Activated CD8-positive, alpha-beta T cell treated with anti-CD3 and anti-CD28 coated beads, Interleukin-2, amount 10 ng/mL, durations not matched to agents 7 days and 5 days (primary cell): ENCODE results near the gene PAPOLG. TPM values are rescaled to one million over a fixed set of nuclear protein-coding genes. Genes with fewer than 3 reads are reported as not detected.

ENCODE experiments used
- ATAC-seq: fragments of 150-1000 bp; cut with Tn5 transposase; one replicate; pipeline ENCODE4 v1.10.0; 2021; ENCODE audit warnings: moderate library complexity
- CTCF ChIA-PET: fragments of 350-600 bp; sonication (Branson Sonifier 250); formaldehyde crosslinking; loops from one replicate; lab custom pipeline; 2021; ENCODE audit warnings: antibody characterized with exemption; lab: Charles Lee
- POLR2A ChIA-PET: fragments of 350-600 bp; sonication (Branson Sonifier 250); formaldehyde crosslinking; loops from one replicate; lab custom pipeline; 2021; ENCODE audit warnings: antibody characterized with exemption; lab: Charles Lee
- DNase-seq: peaks from one replicate; pipeline ENCODE4 v3.0.0-alpha.2; 2020
- H3K27ac Mint-ChIP-seq: one replicate; pipeline ENCODE4 v1.8.0; 2021; ENCODE audit warnings: mild to moderate bottlenecking, mixed read lengths
- H3K27me3 Mint-ChIP-seq: one replicate; pipeline ENCODE4 v1.8.0; 2021; ENCODE audit warnings: low read depth, mixed read lengths
- H3K36me3 Mint-ChIP-seq: one replicate; pipeline ENCODE4 v1.8.0; 2021; ENCODE audit warnings: low read depth, mixed read lengths
- H3K4me1 Mint-ChIP-seq: one replicate; pipeline ENCODE4 v1.8.0; 2021; ENCODE audit warnings: low read depth, mixed read lengths
- H3K4me3 Mint-ChIP-seq: one replicate; pipeline ENCODE4 v1.8.0; 2021; ENCODE audit warnings: mild to moderate bottlenecking, mixed read lengths
- H3K9me3 Mint-ChIP-seq: one replicate; pipeline ENCODE4 v1.8.0; 2022; ENCODE audit warnings: mixed read lengths; ENCODE audit not compliant: insufficient read depth
- total RNA-seq, 2 experiments: library from RNA; stranded (reverse); gene quantifications; one replicate each; pipeline ENCODE4 v1.2.3, GENCODE V29; 2021

The PAPOLG gene
- total RNA-seq, 2 experiments from 2014 or later: 17.3 to 19.5 TPM

DNA sequence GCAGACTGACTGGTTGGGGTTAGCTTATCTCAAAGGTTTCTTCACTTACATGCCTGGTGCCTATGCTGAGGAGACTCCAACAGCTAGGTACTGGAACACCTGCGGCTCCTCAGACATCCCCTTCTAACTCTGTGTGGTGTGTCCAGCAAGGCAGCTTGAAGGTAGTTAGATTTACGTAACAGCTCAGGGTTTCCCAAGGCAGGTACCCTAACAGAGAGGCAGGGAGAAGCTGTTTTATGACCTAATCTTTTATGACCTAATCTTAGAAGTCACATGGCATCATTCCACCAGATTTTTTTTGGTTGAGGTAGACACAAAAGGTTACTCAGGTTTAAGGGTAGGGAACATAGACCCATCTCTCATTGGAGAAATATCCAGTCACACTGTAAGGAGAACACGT, 17.4 kb upstream of the PAPOLG start:
- no peak overlapping the region for H3K27ac Mint-ChIP-seq
- no peaks in the 10 kb centered on the region for H3K36me3 Mint-ChIP-seq
- ATAC-seq (no peak), DNase-seq (no peak)
- CTCF ChIA-PET: interaction anchor here (0.9 to 2.7 kb wide), 2 partner anchors 31 to 64 kb away, joined by 3 to 8 read pairs; no protein-coding TSS in a partner anchor
- H3K4me1 Mint-ChIP-seq: peaks cover 23% of the 10 kb centered on the region
- H3K4me3 Mint-ChIP-seq: no peak overlapping the region
- POLR2A ChIA-PET: no interaction called here
- H3K9me3 Mint-ChIP-seq: no peaks in the 10 kb centered on the region
- peaks cover 24% of the 10 kb centered on the region for H3K27me3 Mint-ChIP-seq

DNA sequence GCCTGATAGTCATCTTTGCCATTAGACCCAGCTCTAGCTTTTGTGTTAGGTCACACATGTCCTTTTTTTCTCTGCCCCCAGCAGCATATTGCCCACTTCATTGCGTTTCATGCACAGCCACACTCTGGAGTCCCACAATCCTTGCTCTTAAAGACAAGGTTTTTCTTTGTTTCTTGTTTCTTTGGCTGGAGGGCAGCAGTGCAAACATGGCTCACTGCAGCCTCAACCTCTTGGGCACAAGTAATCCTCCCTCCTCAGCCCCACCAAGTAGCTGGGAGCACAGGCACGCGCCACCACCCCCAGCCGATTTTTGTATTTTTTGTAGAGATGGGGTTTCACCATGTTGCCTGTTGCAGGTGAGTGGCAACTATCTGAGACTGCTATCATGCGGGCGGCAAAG, 16.9 kb upstream of the PAPOLG start:
- H3K9me3 Mint-ChIP-seq: no peaks in the 10 kb centered on the region
- H3K36me3 Mint-ChIP-seq: no peaks in the 10 kb centered on the region
- DNase-seq: no peak
- peaks cover 24% of the 10 kb centered on the region for H3K27me3 Mint-ChIP-seq
- peaks cover 23% of the 10 kb centered on the region for H3K4me1 Mint-ChIP-seq
- POLR2A ChIA-PET: interaction anchor here (1.1 kb wide), 1 partner anchor 10 kb away, joined by 3 read pairs; no protein-coding TSS in a partner anchor
- H3K4me3 Mint-ChIP-seq: no peak overlapping the region
- CTCF ChIA-PET: interaction anchor here (2.7 kb wide), 1 partner anchor 32 kb away, joined by 8 read pairs; no protein-coding TSS in a partner anchor
- no peak for ATAC-seq
- no peak overlapping the region for H3K27ac Mint-ChIP-seq

DNA sequence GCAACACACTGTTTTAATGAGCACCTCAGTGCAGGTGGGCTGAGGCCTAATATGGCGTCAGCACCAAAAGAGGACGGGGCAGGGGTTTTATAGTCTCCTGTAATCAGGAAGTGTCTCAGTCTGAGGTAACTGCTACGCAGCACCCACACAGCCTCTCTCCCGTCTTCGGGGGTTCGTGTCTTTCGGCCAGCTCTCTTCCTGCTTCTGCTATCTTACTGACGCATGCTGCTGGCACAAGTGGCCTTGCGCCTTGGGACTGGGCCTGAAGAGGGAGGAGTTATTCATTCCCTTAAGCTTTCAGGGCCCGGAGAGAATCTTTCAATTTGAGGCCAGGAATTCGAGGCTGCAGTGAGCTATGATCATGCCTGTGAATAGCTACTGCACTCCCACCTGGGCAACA, 14.5 kb upstream of the PAPOLG start:
- no peak overlapping the region for H3K4me3 Mint-ChIP-seq
- ATAC-seq (no peak), DNase-seq (no peak)
- no peaks in the 10 kb centered on the region for H3K9me3 Mint-ChIP-seq
- POLR2A ChIA-PET: interaction anchor here (1.2 kb wide), 1 partner anchor 15 kb away, joined by 4 read pairs; the partner anchor contains the start of gene PAPOLG
- H3K27me3 Mint-ChIP-seq: peaks cover 11% of the 10 kb centered on the region
- peaks cover 2% of the 10 kb centered on the region for H3K36me3 Mint-ChIP-seq
- peaks cover 30% of the 10 kb centered on the region for H3K4me1 Mint-ChIP-seq
- CTCF ChIA-PET: no interaction called here
- no peak overlapping the region for H3K27ac Mint-ChIP-seq

DNA sequence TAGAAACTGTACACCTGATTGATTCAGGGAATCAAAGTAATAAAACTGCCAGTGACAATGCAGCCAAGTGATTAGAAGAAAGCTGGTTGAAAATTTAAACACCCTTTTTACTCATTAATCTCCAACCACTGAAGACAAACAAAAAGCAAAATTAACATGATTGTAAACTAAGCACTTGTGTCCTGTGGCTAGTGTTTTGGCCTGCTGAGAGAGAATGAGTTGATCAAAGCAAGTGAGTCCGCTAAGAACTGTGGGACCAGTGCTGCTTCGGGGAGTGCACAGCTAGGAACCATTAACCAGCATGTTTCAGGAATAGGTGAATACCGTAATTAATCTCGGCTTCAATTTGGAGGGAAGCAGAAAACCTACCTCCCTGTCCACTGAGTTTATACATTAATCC, 13.6 kb upstream of the PAPOLG start:
- Mint-ChIP-seq H3K4me1 (peaks cover 34% of the 10 kb centered on the region), H3K9me3 (no peaks in the 10 kb centered on the region), H3K4me3 (no peak overlapping the region), H3K27ac (no peak overlapping the region), H3K36me3 (peaks cover 2% of the 10 kb centered on the region), H3K27me3 (peaks cover 9% of the 10 kb centered on the region)
- no peak for DNase-seq
- ChIA-PET CTCF (interaction anchor here (1.3 kb wide), 1 partner anchor 36 kb away, joined by 4 read pairs; no protein-coding TSS in a partner anchor), POLR2A (interaction anchor here (1.2 kb wide), 1 partner anchor 14 kb away, joined by 4 read pairs; the partner anchor contains the start of gene PAPOLG)
- ATAC-seq: no peak

DNA sequence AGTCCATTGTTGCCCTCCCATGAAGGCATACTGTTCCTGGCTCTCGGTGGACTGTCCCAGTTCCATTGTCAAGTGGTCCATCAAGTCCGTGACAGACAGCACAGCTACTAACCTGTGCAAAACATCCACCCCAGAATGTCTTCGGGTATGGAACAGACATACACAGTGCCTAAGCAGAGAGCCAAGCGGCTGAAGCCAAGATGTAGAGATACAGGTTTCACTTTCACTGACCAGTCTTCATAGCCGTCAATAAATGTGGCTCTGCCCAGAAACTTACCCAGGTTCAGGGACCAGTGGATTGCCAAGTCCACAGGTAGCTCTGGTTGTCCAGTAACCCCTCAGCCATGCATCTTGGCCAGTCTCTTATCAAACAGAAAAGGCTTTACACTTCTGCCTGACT, 10.7 kb upstream of the PAPOLG start:
- ATAC-seq (peak; percentile 25), DNase-seq (no peak)
- CTCF ChIA-PET: interaction anchor here (2.0 kb wide), 1 partner anchor 38 kb away, joined by 6 read pairs; no protein-coding TSS in a partner anchor
- Mint-ChIP-seq H3K4me3 (no peak overlapping the region), H3K27me3 (peaks cover 8% of the 10 kb centered on the region), H3K27ac (peak overlapping the region; percentile 71), H3K36me3 (peaks cover 2% of the 10 kb centered on the region), H3K9me3 (no peaks in the 10 kb centered on the region), H3K4me1 (peaks cover 34% of the 10 kb centered on the region)
- POLR2A ChIA-PET: no interaction called here

DNA sequence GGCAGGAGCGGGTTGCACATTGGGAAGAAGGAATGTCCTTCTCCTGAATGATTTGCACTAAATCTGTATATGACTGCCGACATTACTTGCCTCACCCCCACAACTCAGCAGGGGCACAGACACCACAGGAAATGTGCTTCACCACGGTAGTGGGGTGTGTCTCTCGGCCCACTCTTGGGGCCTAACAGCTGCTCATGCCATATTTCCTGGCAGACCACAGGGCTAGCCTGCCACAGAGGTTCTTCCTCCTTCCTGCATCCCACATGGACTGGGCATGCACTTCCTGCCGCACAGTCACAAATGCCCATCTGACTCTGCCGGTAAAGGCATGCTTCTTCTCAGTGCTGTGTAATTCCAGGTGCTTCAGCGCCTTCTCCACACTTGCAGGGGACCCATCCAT, 10.3 kb upstream of the PAPOLG start:
- ATAC-seq (peak; percentile 84), DNase-seq (peak; percentile 61)
- Mint-ChIP-seq H3K4me3 (peak overlapping the region; percentile 35), H3K4me1 (peaks cover 34% of the 10 kb centered on the region), H3K27me3 (peaks cover 8% of the 10 kb centered on the region), H3K36me3 (peaks cover 2% of the 10 kb centered on the region), H3K27ac (peak overlapping the region; percentile 71), H3K9me3 (no peaks in the 10 kb centered on the region)
- ChIA-PET CTCF (interaction anchor here (0.9 to 2.4 kb wide), 3 partner anchors 10 to 252 kb away, joined by 3 to 7 read pairs (median 6); partner anchors contain the start of gene PAPOLG), POLR2A (no interaction called here)

DNA sequence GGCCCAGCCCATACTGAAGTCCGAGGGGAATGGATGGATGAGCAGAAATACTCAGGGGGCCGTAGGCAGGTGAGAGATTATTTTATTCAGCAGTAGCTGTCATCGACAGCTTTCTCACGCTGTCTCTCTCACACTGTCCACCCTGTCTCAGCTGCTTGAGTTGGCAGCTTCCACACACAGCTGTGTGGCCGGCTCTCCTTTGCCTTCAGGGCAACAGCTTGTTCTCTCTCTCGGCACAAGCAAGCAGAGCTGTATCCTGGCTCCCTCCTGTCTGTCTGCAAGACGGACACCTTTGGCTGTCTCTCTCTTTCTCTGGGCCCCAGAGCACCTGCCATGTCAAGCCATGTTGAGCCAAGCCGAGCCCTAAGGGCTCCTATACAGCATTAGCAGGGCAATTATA, 9.8 kb upstream of the PAPOLG start:
- H3K9me3 Mint-ChIP-seq: no peaks in the 10 kb centered on the region
- POLR2A ChIA-PET: interaction anchor here (2.0 kb wide), 1 partner anchor 10 kb away, joined by 11 read pairs; the partner anchor contains the start of gene PAPOLG
- peaks cover 2% of the 10 kb centered on the region for H3K36me3 Mint-ChIP-seq
- H3K4me3 Mint-ChIP-seq: peak overlapping the region; percentile 35
- no peak for DNase-seq
- H3K27me3 Mint-ChIP-seq: peaks cover 8% of the 10 kb centered on the region
- CTCF ChIA-PET: interaction anchor here (0.9 to 2.4 kb wide), 3 partner anchors 10 to 251 kb away, joined by 3 to 7 read pairs (median 6); partner anchors contain the start of gene PAPOLG
- H3K27ac Mint-ChIP-seq: peak overlapping the region; percentile 71
- ATAC-seq: no peak
- H3K4me1 Mint-ChIP-seq: peaks cover 34% of the 10 kb centered on the region

DNA sequence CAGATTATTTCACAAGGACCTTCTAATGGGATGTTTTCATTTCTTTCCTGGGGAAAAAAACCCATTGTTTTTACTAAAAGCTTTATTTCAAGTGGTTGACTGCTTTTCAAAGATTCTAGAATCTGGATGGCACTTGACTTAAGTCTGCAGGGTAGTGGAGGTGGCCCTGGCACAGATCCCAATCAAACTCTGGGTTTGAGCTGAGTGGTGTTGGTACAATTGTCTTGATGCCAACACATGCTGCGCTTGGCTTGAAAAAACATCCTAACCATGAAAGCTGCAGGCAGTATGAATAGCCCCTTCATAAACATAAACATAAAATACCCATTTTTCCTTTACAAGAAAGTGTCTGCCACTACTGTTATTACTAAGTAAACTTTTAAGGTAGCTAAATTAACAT, 3.6 kb downstream of the PAPOLG start:
- ATAC-seq (no peak), DNase-seq (no peak)
- Mint-ChIP-seq H3K27ac (no peak overlapping the region), H3K4me1 (peaks cover 26% of the 10 kb centered on the region), H3K4me3 (no peak overlapping the region), H3K9me3 (no peaks in the 10 kb centered on the region), H3K36me3 (peaks cover 42% of the 10 kb centered on the region), H3K27me3 (no peaks in the 10 kb centered on the region)
- POLR2A ChIA-PET: no interaction called here
- CTCF ChIA-PET: interaction anchor here (1.3 to 1.5 kb wide), 2 partner anchors 52 to 58 kb away, joined by 3 to 5 read pairs; no protein-coding TSS in a partner anchor

DNA sequence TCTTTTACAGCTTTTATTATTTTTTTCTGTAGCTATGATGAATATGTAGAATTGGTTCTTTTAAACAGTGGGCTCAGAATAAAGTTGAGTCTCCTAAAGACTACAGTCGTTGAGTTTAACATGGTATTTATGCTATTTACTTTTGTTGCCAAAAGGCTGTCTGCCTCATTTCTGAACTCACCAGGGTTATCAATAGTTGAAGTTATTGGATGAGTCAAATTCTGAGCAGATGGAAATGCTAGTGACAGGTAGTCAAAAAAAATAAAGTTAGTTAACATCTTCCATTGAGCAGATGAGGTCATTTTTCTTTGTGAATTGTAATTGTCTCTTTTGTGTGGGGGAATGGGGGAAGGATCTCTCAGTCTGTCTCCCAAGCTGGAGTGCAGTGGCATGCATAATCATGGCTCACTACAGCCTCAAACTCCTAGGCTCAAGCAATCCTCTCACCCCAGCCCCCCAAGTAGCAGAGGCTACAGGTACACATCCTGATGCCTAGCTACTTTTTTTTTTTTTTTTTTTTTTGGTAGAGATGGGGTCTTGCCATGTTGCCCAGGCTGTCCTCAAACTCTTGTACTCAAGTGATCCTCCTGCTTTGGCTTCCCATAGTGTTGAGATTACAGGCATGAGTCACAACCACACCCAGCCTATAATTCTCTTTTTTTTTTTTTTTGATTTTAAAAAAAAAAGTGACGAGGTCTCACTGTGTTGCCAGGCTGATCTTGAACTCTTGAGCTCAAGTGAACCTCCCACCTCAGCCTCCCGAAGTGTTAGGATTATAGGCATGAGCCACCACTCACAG, 8.9 kb downstream of the PAPOLG start:
- H3K4me1 Mint-ChIP-seq: peaks cover 6% of the 10 kb centered on the region
- CTCF ChIA-PET: no interaction called here
- no peak overlapping the region for H3K4me3 Mint-ChIP-seq

DNA sequence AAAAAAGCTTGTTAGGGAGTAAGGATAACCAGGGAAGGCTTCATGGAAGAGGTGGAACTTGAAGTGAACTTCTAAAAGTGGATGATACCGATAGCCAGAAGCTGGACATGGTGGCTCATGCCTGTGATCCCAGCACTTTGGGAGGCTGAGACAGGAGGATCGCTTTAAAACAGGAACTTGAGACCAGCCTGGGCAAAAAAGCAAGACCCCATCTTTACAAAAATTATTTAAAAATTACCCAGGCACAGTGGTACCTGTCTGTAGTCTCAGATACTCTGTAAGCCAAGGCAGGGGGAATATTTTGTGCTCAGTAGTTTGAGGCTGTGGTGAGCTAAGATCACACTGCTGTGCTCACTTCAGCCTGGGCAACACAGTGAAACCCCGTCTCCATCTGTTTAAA, 10.2 kb downstream of the PAPOLG start:
- no peak for ATAC-seq
- peaks cover 56% of the 10 kb centered on the region for H3K36me3 Mint-ChIP-seq
- H3K4me3 Mint-ChIP-seq: no peak overlapping the region
- H3K9me3 Mint-ChIP-seq: no peaks in the 10 kb centered on the region
- no peak for DNase-seq
- CTCF ChIA-PET: interaction anchor here (1.0 kb wide), 1 partner anchor 58 kb away, joined by 4 read pairs; no protein-coding TSS in a partner anchor
- H3K4me1 Mint-ChIP-seq: peaks cover 6% of the 10 kb centered on the region
- POLR2A ChIA-PET: no interaction called here
- H3K27ac Mint-ChIP-seq: no peak overlapping the region
- H3K27me3 Mint-ChIP-seq: no peaks in the 10 kb centered on the region

More for the DNA sequence above, 8.9 kb downstream of the PAPOLG start:
- POLR2A ChIA-PET: no interaction called here
- peaks cover 61% of the 10 kb centered on the region for H3K36me3 Mint-ChIP-seq
- ATAC-seq (no peak), DNase-seq (no peak)
- no peaks in the 10 kb centered on the region for H3K27me3 Mint-ChIP-seq
- no peak overlapping the region for H3K27ac Mint-ChIP-seq
- H3K9me3 Mint-ChIP-seq: no peaks in the 10 kb centered on the region

DNA sequence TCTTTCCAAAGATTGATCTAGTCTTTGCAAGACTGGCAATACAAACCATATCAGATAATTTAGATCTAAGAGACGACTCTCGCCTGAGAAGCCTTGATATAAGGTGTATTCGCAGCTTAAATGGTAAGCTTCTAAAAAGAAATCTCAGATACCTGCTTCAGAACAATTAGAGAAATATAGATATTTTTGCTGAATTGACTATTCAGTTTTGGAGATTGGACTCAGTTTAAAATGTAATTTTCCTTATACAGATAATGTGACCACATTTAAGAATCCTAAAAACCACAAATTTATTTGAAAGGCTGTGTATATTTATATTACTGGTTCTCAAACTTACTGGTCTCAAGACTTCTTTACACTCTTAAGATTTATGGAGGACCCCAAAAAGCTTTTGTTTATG, 15.4 kb downstream of the PAPOLG start:
- Mint-ChIP-seq H3K36me3 (peaks cover 55% of the 10 kb centered on the region), H3K4me3 (no peak overlapping the region), H3K27me3 (no peaks in the 10 kb centered on the region), H3K27ac (no peak overlapping the region), H3K9me3 (no peaks in the 10 kb centered on the region), H3K4me1 (no peaks in the 10 kb centered on the region)
- ATAC-seq: no peak
- DNase-seq: no peak
- CTCF ChIA-PET: no interaction called here
- POLR2A ChIA-PET: no interaction called here
